Neural progenitor cell (in vitro differentiated cells): Measurements from ENCODE around the gene ACAD10.

Source experiments
- EZH2 ChIP-seq: fragments of 200-600 bp; sonication (generic); IDR thresholded peaks from 2 replicates; pipeline ENCODE4 v1.6.1; 2017; ENCODE audit warnings: antibody characterized with exemption, mild to moderate bottlenecking, moderate library complexity
- EZH2phosphoT487 ChIP-seq: fragments of 200-600 bp; sonication (generic); IDR thresholded peaks from 2 replicates; pipeline ENCODE4 v1.6.1; 2017; ENCODE audit warnings: antibody characterized with exemption
- TF ChIP-seq, protein P1 (sequence below): fragments of 200-600 bp; sonication (generic); IDR thresholded peaks from 2 replicates; pipeline ENCODE4 v1.5.1; 2017; ENCODE audit warnings: antibody characterized with exemption, mild to moderate bottlenecking

DNA sequence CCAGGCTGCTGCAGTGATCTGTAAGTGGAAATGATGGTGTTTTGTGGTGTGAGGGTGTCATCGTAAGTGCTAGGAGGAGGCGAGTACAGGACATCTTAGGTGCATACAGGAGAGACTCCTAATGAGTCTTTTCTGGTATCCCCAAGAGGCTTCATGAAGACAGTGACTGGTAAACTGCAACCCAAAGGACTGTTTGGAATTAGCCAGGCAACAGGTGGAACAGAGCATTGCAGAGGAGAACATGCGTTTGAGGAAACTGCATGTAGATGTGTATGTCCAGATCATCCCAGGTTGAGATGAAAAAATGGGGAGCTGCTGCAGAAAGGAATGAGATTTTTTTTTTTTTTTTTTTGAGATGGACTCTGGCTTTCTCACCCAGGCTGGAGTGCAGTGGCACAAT lies 5.4 kb downstream of the ACAD10 start:
- TF ChIP-seq, protein P1, sequence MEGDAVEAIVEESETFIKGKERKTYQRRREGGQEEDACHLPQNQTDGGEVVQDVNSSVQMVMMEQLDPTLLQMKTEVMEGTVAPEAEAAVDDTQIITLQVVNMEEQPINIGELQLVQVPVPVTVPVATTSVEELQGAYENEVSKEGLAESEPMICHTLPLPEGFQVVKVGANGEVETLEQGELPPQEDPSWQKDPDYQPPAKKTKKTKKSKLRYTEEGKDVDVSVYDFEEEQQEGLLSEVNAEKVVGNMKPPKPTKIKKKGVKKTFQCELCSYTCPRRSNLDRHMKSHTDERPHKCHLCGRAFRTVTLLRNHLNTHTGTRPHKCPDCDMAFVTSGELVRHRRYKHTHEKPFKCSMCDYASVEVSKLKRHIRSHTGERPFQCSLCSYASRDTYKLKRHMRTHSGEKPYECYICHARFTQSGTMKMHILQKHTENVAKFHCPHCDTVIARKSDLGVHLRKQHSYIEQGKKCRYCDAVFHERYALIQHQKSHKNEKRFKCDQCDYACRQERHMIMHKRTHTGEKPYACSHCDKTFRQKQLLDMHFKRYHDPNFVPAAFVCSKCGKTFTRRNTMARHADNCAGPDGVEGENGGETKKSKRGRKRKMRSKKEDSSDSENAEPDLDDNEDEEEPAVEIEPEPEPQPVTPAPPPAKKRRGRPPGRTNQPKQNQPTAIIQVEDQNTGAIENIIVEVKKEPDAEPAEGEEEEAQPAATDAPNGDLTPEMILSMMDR = no peak
- TF ChIP-seq EZH2phosphoT487 (no peak), EZH2 (no peak)
